NB4 (cell line): ENCODE measurements around the gene CPT1C.

Experiments used
- MYC ChIP-seq: IDR thresholded peaks from 2 replicates; pipeline ENCODE4 v1.6.1; 2011; ENCODE audit warnings: low read depth, low read length
- POLR2A ChIP-seq: IDR thresholded peaks from 2 replicates; pipeline ENCODE4 v1.6.1; 2011; ENCODE audit warnings: mild to moderate bottlenecking; ENCODE audit not compliant: insufficient read length; ENCODE audit errors: extremely low read depth
- TF ChIP-seq, protein P1 (sequence below): IDR thresholded peaks from one replicate; pipeline ENCODE4 v1.5.1; 2012; ENCODE audit warnings: low read depth, low read length
- TF ChIP-seq, protein P2 (sequence below): IDR thresholded peaks from 2 replicates; pipeline ENCODE4 v1.6.1; 2011; ENCODE audit warnings: low read depth, low read length

DNA sequence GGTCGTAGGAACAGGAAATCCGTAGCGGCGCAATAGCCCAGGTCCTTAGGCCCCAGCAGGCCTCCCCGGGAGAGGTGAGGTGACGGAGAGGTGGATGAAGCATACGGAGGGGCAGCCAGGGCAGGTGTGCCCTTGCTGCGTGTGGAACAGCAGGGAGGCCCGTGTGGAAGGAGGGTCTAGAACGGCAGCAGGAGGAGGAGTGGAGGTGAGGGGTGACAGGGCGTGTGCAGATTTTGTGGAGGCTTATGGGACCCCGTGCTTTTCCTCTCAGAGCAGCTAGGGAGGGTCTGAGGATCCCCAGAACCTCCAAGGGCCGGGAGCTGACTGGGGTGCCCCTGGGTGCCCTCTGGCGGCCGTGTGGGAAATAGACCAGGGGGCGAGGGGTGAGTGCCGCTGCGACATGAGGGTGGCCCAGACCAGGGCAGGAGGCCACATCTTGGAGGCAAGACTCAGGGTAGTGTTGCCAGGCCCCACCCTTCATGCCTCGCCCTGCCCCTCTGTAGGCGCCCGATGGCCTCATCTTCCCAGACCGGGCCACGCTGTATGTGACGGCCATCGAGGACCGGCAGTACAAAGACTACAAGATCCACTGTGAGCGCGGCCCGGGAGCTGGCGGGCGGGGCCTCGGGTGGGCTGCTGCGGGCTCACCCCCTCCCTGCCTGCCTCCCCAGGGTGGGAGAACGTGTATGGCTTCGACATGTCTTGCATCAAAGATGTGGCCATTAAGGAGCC lies 6.5 kb upstream of the CPT1C start:
- TF ChIP-seq, protein P1, sequence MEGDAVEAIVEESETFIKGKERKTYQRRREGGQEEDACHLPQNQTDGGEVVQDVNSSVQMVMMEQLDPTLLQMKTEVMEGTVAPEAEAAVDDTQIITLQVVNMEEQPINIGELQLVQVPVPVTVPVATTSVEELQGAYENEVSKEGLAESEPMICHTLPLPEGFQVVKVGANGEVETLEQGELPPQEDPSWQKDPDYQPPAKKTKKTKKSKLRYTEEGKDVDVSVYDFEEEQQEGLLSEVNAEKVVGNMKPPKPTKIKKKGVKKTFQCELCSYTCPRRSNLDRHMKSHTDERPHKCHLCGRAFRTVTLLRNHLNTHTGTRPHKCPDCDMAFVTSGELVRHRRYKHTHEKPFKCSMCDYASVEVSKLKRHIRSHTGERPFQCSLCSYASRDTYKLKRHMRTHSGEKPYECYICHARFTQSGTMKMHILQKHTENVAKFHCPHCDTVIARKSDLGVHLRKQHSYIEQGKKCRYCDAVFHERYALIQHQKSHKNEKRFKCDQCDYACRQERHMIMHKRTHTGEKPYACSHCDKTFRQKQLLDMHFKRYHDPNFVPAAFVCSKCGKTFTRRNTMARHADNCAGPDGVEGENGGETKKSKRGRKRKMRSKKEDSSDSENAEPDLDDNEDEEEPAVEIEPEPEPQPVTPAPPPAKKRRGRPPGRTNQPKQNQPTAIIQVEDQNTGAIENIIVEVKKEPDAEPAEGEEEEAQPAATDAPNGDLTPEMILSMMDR = peak; percentile 28
- TF ChIP-seq POLR2A (no peak), MYC (no peak)
- TF ChIP-seq, protein P2, sequence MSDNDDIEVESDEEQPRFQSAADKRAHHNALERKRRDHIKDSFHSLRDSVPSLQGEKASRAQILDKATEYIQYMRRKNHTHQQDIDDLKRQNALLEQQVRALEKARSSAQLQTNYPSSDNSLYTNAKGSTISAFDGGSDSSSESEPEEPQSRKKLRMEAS = no peak
